NT2/D1 (cell line): Measurements from ENCODE around the gene CHID1.

Source experiments
- SUZ12 ChIP-seq: IDR thresholded peaks from 2 replicates; pipeline ENCODE4 v1.6.1; 2011; ENCODE audit not compliant: insufficient read length, insufficient read depth; ENCODE audit errors: extremely low read depth
- ZNF274 ChIP-seq: IDR thresholded peaks from 2 replicates; pipeline ENCODE4 v1.6.1; 2011; ENCODE audit warnings: mild to moderate bottlenecking, low read depth, low read length

GRCh38 chr11:844693-845644, 65.6 kb downstream of the CHID1 start:
- TF ChIP-seq ZNF274 (no peak), SUZ12 (no peak)
